MM.1S (cell line): Measurements from ENCODE around the gene RXFP1.

ENCODE experiments used
- CTCF ChIP-seq: fragments of 300-600 bp; sonication (generic); IDR thresholded peaks from 2 replicates; pipeline ENCODE4 v1.5.1; 2016; ENCODE audit warnings: antibody characterized with exemption, low read length, mixed read lengths
- EZH2 ChIP-seq: fragments of 300-600 bp; sonication (generic); optimal IDR thresholded peaks from 2 replicates; pipeline ENCODE3; 2017; ENCODE audit warnings: low read depth, mild to moderate bottlenecking, antibody characterized with exemption, low read length, mixed read lengths
- EZH2phosphoT487 ChIP-seq: fragments of 300-600 bp; sonication (generic); IDR thresholded peaks from 2 replicates; pipeline ENCODE4 v1.6.1; 2018; ENCODE audit warnings: antibody characterized with exemption, low read length

GRCh38 chr4:158532556-158533231, 11.0 kb downstream of the RXFP1 start:
- no peak for TF ChIP-seq CTCF
- TF ChIP-seq EZH2phosphoT487, result no peak
- no peak for TF ChIP-seq EZH2
